ENCODE data around the gene PAPOLG. TPM values are rescaled to one million over a fixed set of nuclear protein-coding genes. Genes with fewer than 3 reads are reported as not detected.

PAPOLG gene
- total RNA-seq, 1 donor from 2014 or later, result 24.7 TPM

DNA sequence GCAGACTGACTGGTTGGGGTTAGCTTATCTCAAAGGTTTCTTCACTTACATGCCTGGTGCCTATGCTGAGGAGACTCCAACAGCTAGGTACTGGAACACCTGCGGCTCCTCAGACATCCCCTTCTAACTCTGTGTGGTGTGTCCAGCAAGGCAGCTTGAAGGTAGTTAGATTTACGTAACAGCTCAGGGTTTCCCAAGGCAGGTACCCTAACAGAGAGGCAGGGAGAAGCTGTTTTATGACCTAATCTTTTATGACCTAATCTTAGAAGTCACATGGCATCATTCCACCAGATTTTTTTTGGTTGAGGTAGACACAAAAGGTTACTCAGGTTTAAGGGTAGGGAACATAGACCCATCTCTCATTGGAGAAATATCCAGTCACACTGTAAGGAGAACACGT lies 17.4 kb upstream of the PAPOLG start:
- H3K4me3 Mint-ChIP-seq, result no peak overlapping the region
- no peaks in the 10 kb centered on the region for H3K36me3 Mint-ChIP-seq
- TF ChIP-seq, protein P1, sequence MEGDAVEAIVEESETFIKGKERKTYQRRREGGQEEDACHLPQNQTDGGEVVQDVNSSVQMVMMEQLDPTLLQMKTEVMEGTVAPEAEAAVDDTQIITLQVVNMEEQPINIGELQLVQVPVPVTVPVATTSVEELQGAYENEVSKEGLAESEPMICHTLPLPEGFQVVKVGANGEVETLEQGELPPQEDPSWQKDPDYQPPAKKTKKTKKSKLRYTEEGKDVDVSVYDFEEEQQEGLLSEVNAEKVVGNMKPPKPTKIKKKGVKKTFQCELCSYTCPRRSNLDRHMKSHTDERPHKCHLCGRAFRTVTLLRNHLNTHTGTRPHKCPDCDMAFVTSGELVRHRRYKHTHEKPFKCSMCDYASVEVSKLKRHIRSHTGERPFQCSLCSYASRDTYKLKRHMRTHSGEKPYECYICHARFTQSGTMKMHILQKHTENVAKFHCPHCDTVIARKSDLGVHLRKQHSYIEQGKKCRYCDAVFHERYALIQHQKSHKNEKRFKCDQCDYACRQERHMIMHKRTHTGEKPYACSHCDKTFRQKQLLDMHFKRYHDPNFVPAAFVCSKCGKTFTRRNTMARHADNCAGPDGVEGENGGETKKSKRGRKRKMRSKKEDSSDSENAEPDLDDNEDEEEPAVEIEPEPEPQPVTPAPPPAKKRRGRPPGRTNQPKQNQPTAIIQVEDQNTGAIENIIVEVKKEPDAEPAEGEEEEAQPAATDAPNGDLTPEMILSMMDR (IDR thresholded peaks at IDR 0.05; ENCODE audit: unreplicated experiment), result no peak
- peaks cover 5% of the 10 kb centered on the region for H3K9me3 Mint-ChIP-seq
- peaks cover 38% of the 10 kb centered on the region for H3K27me3 Mint-ChIP-seq (ENCODE audit: low read depth)
- H3K27ac Mint-ChIP-seq, result no peak overlapping the region
- peaks cover 4% of the 10 kb centered on the region for H3K4me1 Mint-ChIP-seq
- no peak for DNase-seq (ENCODE audit: low spot score in 2 of 2, unreplicated experiment in 2 of 2)

DNA sequence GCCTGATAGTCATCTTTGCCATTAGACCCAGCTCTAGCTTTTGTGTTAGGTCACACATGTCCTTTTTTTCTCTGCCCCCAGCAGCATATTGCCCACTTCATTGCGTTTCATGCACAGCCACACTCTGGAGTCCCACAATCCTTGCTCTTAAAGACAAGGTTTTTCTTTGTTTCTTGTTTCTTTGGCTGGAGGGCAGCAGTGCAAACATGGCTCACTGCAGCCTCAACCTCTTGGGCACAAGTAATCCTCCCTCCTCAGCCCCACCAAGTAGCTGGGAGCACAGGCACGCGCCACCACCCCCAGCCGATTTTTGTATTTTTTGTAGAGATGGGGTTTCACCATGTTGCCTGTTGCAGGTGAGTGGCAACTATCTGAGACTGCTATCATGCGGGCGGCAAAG lies 16.9 kb upstream of the PAPOLG start:
- Mint-ChIP-seq H3K9me3 (peaks cover 5% of the 10 kb centered on the region), H3K27me3 (ENCODE audit: low read depth) (peaks cover 36% of the 10 kb centered on the region), H3K27ac (no peak overlapping the region), H3K36me3 (no peaks in the 10 kb centered on the region), H3K4me3 (no peak overlapping the region), H3K4me1 (peaks cover 4% of the 10 kb centered on the region)
- no peak for DNase-seq (ENCODE audit: low spot score in 2 of 2, unreplicated experiment in 2 of 2)
- TF ChIP-seq, protein P1 (IDR thresholded peaks at IDR 0.05; ENCODE audit: unreplicated experiment), result no peak

DNA sequence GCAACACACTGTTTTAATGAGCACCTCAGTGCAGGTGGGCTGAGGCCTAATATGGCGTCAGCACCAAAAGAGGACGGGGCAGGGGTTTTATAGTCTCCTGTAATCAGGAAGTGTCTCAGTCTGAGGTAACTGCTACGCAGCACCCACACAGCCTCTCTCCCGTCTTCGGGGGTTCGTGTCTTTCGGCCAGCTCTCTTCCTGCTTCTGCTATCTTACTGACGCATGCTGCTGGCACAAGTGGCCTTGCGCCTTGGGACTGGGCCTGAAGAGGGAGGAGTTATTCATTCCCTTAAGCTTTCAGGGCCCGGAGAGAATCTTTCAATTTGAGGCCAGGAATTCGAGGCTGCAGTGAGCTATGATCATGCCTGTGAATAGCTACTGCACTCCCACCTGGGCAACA lies 14.5 kb upstream of the PAPOLG start:
- H3K4me3 Mint-ChIP-seq, result no peak overlapping the region
- DNase-seq (ENCODE audit: low spot score in 2 of 2, unreplicated experiment in 2 of 2), result no peak
- TF ChIP-seq, protein P1 (IDR thresholded peaks at IDR 0.05; ENCODE audit: unreplicated experiment), result no peak
- H3K9me3 Mint-ChIP-seq, result peaks cover 5% of the 10 kb centered on the region
- no peaks in the 10 kb centered on the region for H3K36me3 Mint-ChIP-seq
- H3K27ac Mint-ChIP-seq, result no peak overlapping the region
- H3K4me1 Mint-ChIP-seq, result no peaks in the 10 kb centered on the region
- peaks cover 18% of the 10 kb centered on the region for H3K27me3 Mint-ChIP-seq (ENCODE audit: low read depth)

DNA sequence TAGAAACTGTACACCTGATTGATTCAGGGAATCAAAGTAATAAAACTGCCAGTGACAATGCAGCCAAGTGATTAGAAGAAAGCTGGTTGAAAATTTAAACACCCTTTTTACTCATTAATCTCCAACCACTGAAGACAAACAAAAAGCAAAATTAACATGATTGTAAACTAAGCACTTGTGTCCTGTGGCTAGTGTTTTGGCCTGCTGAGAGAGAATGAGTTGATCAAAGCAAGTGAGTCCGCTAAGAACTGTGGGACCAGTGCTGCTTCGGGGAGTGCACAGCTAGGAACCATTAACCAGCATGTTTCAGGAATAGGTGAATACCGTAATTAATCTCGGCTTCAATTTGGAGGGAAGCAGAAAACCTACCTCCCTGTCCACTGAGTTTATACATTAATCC lies 13.6 kb upstream of the PAPOLG start:
- no peak overlapping the region for H3K4me3 Mint-ChIP-seq
- TF ChIP-seq, protein P1 (IDR thresholded peaks at IDR 0.05; ENCODE audit: unreplicated experiment), result no peak
- H3K36me3 Mint-ChIP-seq, result no peaks in the 10 kb centered on the region
- H3K27ac Mint-ChIP-seq, result no peak overlapping the region
- peaks cover 13% of the 10 kb centered on the region for H3K27me3 Mint-ChIP-seq (ENCODE audit: low read depth)
- H3K4me1 Mint-ChIP-seq, result no peaks in the 10 kb centered on the region
- H3K9me3 Mint-ChIP-seq, result peaks cover 5% of the 10 kb centered on the region
- no peak for DNase-seq (ENCODE audit: low spot score in 2 of 2, unreplicated experiment in 2 of 2)

DNA sequence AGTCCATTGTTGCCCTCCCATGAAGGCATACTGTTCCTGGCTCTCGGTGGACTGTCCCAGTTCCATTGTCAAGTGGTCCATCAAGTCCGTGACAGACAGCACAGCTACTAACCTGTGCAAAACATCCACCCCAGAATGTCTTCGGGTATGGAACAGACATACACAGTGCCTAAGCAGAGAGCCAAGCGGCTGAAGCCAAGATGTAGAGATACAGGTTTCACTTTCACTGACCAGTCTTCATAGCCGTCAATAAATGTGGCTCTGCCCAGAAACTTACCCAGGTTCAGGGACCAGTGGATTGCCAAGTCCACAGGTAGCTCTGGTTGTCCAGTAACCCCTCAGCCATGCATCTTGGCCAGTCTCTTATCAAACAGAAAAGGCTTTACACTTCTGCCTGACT lies 10.7 kb upstream of the PAPOLG start:
- DNase-seq (ENCODE audit: low spot score in 2 of 2, unreplicated experiment in 2 of 2), result no peak
- no peak overlapping the region for H3K4me3 Mint-ChIP-seq
- TF ChIP-seq, protein P1 (IDR thresholded peaks at IDR 0.05; ENCODE audit: unreplicated experiment), result no peak
- no peaks in the 10 kb centered on the region for H3K27me3 Mint-ChIP-seq (ENCODE audit: low read depth)
- no peaks in the 10 kb centered on the region for H3K9me3 Mint-ChIP-seq
- H3K4me1 Mint-ChIP-seq, result no peaks in the 10 kb centered on the region
- no peak overlapping the region for H3K27ac Mint-ChIP-seq
- no peaks in the 10 kb centered on the region for H3K36me3 Mint-ChIP-seq

DNA sequence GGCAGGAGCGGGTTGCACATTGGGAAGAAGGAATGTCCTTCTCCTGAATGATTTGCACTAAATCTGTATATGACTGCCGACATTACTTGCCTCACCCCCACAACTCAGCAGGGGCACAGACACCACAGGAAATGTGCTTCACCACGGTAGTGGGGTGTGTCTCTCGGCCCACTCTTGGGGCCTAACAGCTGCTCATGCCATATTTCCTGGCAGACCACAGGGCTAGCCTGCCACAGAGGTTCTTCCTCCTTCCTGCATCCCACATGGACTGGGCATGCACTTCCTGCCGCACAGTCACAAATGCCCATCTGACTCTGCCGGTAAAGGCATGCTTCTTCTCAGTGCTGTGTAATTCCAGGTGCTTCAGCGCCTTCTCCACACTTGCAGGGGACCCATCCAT lies 10.3 kb upstream of the PAPOLG start:
- Mint-ChIP-seq H3K4me1 (no peaks in the 10 kb centered on the region), H3K9me3 (no peaks in the 10 kb centered on the region), H3K4me3 (no peak overlapping the region), H3K27ac (no peak overlapping the region), H3K27me3 (ENCODE audit: low read depth) (no peaks in the 10 kb centered on the region), H3K36me3 (no peaks in the 10 kb centered on the region)
- TF ChIP-seq, protein P1 (IDR thresholded peaks at IDR 0.05; ENCODE audit: unreplicated experiment), result no peak
- DNase-seq (ENCODE audit: low spot score in 2 of 2, unreplicated experiment in 2 of 2), result no peak

Measured in mesothelial cell of epicardium (in vitro differentiated cells).